ENCODE results near the gene CRELD1.
"Not testable (repeated sequence)": the region's sequence is repeated elsewhere in the genome, so short reads cannot be mapped to it uniquely, and the experiment has no call there.

CRELD1 gene

DNA sequence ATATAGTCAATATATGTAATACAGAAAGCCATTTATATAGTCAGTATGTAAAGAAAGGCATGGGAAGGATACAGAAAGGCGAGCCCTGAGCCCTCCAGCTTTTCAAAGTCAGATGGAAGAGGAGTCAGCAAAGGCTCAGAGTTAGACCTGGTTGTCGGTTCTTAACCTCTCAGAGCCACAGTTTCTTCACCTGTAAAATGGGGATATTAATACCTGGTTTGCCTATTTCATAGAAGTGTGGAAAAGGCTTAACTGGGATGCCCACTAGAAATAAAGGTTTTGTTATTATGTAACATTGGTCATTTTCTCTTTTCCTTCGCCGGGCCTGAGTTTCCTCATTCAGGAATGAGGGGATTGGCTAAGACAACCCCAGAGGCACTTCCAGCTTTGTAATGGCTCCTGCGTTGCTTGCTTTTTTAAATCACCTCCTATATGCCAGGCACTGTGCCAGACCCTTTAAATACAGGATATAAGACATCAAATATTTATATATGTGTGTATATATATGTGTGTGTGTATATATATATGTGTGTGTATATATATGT is 2.4 kb downstream of the CRELD1 start:
- peak in 3 of 4 experiments; percentile 45 to 50 (median 46) for DNase-seq

DNA sequence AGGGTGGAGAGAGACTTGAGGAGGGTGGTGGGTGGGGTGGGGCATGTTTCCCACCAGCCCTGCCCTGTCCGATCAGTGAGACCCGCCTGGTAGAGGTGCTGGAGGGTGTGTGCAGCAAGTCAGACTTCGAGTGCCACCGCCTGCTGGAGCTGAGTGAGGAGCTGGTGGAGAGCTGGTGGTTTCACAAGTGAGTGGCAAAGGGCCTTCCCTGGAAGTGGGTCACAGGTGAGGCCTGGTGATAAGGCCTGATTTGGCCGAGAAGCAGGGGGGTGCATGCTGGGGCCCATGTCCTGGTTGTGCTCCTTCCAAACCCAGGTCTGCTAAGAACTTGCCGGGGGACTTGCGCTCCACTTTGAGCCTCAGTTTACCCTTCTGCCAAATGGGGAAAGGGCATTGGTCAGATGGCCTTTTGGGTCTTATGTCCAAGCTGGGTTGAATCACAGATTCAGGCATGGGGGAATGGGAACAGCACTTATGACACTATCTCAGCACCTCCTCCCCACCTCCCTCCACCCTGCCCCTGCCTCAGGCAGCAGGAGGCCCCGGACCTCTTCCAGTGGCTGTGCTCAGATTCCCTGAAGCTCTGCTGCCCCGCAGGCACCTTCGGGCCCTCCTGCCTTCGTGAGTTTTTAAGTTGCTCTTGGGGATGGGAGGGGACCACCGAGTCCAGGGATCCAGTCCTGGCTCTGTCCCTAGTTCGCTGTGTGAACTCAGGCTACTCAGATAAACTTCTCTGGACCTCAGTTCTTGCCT is 4.0 kb downstream of the CRELD1 start:
- no peak for DNase-seq

DNA sequence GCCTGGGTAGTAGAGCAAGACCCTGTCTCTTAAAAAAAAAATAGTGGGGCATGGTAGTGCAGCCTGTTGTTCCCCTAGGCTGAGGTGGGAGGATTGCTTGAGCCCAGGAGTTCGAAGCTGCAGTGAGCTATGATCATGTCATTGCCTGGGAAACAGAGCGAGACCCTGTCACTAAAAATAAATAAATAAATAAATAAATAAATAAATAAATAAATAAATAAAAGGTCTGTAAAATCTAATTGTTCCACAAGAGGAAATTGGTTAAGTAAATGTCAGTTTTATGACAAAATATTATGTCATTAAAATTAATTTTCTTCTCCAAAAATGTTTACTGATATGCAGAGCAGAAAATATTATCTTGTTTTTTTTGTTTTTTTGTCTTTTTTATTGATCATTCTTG is 5.3 kb downstream of the CRELD1 start:
- DNase-seq: no peak

DNA sequence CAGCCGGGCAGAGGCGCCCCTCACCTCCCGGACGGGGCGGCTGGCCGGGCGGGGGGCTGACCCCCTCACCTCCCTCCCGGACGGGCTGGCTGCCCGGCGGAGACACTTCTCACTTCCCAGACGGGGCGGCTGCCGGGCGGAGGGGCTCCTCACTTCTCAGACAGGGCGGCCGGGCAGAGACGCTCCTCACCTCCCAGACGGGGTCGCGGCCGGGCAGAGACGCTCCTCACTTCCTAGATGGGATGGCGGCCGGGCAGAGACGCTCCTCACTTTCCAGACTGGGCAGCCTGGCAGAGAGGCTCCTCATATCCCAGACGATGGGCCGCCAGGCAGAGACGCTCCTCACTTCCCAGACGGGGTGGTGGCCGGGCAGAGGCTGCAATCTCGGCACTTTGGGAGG is 6.3 kb downstream of the CRELD1 start:
- not testable (repeated sequence) for DNase-seq

DNA sequence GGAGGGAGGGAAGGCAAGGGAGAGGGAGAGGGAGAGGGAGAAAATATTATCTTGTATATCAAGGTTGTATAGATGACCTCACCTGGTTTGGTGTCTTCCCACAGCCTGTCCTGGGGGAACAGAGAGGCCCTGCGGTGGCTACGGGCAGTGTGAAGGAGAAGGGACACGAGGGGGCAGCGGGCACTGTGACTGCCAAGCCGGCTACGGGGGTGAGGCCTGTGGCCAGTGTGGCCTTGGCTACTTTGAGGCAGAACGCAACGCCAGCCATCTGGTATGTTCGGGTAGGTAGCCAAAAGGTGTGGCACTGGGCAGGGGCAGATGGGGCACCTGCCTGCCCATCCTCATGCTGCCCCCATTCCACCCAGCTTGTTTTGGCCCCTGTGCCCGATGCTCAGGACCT is 7.1 kb downstream of the CRELD1 start:
- no peak for DNase-seq

DNA sequence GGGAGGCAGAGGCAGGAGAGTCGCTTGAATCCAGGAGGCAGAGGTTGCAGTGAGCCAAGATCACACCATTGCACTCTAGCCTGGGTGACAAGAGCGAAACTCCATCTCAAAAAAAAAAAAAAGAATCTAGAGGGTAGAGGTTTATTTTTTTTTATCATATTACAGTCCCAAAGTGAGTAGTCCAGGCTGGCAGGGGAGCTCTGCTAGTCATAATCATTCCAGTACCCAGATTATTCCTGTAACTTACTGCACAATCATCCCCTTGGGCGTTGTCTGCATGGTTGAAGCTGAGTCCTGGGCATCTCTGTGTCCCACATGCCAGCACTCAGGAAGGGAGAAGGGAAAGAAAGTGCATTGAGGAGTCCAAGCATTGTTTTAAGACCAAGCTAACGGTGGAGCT is 8.5 kb downstream of the CRELD1 start:
- DNase-seq: no peak

DNA sequence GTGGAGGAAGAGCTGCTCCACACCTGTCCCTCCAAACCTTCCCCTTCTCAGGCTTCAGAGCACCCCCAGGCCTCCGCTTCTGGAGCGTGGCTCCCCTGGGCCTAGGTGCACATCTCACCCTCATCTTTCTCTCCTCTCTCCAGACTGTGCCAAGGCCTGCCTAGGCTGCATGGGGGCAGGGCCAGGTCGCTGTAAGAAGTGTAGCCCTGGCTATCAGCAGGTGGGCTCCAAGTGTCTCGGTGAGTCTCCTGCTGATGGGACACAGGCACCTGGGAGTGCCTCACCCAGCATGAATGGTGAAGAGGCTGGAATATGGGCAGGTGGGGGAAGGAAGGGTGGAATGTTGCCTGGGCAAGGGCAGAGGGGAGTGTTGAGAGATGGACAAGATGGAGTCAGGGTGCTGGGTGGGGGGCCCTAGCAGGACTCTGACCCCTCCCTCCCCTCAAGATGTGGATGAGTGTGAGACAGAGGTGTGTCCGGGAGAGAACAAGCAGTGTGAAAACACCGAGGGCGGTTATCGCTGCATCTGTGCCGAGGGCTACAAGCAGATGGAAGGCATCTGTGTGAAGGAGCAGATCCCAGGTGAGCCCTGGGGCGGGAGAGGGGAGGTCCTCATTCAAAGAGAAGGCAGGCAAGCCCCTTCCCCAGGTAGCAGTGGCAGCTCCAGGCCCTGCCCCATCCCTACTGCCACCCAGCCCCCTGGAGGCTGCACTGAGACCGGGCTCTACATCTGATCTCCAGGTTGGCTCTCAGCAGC is 9.5 kb downstream of the CRELD1 start:
- no peak for DNase-seq

DNA sequence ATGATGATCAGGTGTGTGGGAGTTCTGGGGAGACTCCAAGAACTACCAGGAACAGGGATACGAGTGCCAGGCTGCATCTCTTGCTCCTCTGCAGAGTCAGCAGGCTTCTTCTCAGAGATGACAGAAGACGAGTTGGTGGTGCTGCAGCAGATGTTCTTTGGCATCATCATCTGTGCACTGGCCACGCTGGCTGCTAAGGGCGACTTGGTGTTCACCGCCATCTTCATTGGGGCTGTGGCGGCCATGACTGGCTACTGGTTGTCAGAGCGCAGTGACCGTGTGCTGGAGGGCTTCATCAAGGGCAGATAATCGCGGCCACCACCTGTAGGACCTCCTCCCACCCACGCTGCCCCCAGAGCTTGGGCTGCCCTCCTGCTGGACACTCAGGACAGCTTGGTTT is 10.6 kb downstream of the CRELD1 start:
- DNase-seq: no peak

DNA sequence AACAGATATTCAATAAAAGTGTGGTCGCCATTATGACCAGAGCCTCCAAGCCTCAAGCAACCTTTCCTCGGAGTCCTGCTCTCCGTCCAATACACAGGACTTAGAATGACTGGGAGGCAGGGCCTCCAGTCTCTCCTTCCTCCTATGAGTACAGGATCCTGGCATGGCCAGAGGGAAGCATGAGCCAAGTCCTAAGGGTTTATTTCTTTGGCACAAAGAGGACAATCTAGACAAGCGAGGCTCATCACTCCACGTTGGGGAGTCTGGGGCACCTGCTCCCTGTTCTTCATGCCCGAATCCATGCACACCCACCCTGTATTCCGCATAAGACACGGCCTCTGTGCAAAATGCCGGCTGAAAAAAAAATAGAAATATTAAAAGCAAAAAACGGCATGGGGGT is 11.7 kb downstream of the CRELD1 start:
- DNase-seq: no peak

DNA sequence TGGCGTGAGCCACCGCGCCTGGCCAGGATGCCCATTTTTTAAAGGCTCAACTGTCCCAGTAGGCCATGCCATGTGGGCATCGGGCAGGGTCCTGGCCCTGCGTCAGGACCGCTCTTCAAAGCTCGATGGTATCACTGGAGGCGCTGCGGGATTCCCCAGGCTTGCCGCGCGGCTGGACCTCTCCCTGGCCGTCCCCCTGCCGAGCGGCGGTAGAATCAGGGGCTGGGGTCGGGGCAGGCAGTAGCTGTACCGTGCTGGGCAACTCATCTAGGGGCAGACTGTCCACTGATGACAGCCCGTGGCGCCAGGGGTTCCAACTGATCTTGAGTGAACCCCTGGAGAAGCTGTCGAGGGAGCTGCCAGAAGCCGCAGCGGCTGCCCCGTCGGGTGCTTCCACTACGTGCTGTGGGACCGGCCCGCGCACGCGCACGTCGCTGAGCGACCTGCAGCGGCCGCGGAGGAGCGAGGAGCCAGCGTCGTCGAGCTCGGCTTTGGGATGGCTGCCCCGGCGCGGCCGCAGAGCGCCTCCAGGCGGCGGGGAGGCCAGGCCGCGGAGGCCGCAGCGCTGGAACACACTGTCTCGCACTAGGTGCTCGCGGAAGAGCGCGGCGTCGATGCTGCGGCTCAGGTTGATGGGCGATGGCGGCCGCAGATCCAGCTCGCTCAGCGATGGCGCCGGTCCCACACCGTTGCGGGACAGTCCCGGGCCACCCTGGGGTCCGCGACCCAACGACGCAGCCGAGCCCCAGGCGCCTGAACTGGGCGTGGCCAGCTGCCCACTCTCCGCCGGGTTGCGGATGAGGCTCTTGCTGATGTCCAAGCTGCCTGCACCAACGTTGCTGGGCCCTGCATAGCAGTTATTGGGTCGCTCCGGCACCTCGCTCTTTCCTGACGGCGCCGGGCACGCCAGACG is 12.7 kb downstream of the CRELD1 start:
- DNase-seq: peak; percentile 93 to 94 (median 94)

DNA sequence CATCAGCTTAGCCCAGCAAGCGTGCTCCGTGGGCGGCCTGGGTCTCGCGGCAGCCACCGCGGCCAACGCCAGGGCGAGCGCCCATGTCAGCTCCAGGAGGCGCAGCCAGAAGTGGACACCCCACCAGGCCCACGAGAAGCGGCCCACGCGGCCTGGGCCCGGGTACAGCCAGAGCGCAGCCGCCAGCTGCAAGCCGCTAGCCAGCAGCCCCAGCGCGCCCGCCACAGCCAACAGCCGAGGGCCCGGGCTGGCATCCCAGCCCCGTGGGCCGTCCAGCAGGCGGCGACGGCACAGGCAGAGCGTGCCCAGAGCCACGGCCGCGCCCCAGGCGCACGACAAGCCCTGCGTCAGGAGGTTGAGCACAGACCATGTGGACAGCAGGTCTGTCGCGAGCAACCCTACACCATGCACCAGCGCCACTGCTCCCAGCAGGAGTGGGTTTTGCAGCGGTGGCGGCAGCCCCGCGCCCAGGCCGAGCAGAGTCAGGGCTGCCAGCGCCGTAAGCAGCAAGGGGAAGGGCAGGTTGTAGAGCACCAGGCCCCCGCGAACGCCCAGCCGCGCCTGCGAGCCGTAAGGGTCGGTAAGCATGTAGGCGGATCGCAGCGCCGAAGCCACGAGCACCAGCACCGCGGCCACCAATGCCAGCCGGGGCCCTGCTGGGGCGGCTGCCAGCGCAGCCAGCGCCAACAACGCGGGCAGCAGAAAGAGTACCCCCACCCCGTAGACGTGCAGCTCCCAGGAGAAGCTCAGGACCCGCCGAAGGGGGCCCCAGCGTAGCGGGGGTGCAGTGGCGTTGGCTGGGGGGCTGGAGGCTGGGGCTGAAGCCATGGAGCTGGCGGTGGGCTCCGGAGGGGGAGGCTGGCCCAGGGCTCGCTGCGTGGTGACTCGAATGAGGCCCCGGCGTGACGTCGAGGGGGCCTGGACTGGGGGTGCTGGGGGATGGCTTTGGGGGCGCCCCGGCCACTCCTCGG is 13.7 kb downstream of the CRELD1 start:
- DNase-seq: no peak

DNA sequence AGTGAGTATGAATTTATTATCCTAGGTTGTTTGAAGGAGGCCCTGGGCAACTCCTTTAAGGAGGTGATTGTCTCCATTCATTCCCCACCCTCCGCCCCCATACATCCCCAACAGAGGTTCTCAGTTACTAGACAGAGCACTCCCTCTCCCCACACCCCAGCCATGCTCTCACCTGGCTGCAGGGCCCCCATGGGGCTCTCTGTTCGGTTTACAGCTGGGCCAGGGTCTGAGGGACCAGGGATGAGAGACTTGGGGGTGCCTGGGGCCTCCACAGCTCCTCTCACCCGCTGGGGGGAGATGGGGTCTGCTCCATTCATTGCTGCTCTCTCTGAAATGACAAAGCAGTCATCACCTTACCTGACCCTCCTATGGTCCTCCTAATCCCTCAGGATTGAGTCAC is 15.0 kb downstream of the CRELD1 start:
- DNase-seq: no peak

DNA sequence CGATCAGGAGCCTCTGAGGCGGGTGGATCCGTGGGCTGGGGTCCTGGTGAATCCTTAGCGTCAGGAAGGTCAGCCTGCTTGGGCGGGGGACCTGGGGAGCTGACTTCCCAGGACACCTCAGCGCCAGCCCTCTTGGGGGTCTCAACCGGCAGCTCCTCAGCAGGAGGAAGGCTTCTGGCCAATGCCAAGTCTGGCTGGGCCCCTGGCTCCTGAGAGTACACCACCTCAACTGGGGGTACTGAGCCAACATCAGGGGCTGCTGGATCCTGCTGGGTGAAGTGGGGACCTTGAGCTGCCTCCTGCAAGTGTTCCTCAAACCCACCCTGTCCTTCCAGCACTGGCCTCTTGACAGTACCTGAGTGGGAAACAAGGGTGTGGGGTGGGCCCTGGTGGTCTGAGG is 15.5 kb downstream of the CRELD1 start:
- DNase-seq: no peak

DNA sequence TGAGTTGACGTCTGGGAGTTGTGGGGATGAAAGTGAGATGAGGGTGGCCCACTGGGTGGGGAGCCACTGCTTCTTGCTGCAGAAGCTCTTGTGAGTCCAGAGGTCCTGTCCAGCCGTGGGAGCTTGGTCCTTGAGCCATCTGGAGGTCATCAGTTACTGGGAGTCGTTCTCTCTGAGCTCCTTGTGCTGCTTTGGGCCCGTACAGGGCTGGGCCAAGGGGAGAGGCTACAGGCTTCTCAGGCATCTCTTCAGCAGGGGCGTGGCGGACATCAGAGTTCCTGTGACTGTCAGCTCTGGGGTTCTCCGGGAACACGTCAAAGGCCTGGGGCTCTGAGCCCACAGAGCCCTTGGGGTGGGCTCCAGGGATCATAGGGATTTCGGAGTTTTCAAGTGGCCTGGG is 16.0 kb downstream of the CRELD1 start:
- no peak for DNase-seq

DNA sequence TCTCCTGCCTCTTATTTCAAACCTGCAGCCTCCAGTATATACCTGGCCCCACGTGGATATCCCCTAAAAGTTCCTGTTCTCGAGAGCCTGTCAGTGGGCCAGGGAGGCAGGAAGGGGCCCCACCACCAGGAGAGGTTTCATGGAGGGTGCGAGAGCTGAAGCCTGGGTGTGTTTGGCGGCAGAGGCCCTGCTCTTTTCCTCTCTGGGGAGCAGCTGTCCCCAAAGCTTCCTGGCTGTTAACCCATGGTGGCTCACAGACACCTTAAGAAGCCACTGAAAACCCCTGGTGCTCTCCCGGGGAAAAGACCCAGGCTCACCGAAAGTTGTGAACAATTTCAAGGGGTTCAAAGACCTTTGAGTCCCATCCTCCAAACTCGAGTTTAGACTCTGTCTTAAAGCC is 17.5 kb downstream of the CRELD1 start:
- no peak for DNase-seq

DNA sequence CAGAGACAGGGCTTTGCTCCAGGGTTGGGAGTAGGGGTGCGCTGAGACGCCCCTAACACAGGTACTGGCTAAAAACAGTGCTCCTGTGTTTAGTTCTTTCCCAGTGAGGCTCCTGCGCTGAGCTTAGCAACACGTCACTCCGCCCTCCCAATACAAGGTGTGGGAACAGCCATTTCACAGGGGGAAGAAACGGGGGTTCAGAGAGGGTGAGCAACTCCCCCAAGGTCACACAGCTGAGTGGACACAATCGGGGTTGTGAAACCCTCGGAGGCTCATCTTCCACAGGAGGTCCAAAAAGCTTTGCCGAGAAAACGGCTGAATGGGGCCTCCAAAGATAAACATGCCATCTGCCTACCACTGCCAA is 17.9 kb downstream of the CRELD1 start:
- DNase-seq: no peak

DNA sequence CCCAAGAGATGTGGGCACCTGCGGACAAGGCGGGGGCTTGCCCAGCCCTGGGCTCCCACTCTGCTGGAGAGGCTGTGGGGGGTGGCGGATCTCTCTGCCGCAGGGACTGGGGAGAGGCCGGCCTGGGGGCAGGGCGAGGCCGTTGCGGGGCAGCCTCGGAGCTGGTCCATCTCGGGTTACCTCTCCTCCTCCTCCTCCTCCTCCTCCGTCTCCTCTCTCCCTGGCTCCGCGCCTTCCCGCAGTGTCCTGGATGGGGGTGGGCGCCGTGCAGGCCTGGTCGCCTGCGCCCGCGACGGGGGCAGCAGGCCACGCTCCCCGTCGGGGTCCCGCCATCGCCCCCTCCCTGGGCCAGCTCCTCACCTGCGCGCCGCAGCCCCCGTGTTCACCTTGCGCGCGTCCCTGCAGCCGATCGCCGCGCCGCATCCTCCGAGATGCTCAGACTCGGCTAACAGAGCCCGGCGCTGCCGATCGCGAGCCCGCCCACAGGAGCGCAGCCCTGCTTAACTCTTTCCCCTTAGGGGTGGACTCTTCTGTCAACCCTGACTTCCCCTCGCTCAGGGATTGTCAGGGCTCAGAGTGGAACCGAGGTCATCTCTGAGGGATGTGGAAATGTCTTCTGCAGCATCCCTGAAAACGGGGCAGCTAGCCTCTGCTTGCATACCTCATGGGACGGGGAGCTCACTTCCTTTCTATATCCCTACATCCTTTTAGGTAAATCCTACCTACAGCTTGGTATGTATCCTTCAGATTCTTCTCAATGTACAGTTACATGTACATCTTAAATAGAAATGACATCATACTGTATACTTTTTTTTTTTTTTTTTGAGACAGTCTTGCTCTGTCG is 18.6 kb downstream of the CRELD1 start, which contains the start of gene PRRT3:
Gene PRRT3, minus strand, starts transcription at position 447 of the 844 bp plus-strand sequence. CDS start 2,293 bp downstream, outside the sequence.
- DNase-seq: peak; percentile 57 to 77 (median 72)

DNA sequence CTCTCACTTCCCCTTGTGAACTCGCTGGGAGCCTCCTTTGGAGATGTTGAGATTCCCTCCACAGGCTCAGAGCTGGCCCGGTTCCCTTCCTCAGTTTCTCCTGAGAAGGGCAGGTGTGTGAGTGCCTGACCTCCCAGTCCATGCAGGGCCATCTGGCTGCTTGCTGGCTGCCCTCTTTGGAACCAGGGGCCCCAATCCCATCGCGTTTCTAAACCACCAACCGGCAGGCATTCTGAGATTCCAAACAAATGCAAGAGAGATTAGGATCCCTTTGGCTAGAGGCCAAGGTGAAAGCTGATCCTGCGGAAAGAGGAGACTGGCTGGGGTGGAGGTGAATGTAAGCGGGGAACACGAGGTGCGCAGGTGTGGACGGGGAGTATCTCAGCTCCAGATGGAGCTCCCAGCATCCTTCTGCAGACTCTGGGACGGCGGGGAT is 21.5 kb downstream of the CRELD1 start:
- no peak for DNase-seq

DNA sequence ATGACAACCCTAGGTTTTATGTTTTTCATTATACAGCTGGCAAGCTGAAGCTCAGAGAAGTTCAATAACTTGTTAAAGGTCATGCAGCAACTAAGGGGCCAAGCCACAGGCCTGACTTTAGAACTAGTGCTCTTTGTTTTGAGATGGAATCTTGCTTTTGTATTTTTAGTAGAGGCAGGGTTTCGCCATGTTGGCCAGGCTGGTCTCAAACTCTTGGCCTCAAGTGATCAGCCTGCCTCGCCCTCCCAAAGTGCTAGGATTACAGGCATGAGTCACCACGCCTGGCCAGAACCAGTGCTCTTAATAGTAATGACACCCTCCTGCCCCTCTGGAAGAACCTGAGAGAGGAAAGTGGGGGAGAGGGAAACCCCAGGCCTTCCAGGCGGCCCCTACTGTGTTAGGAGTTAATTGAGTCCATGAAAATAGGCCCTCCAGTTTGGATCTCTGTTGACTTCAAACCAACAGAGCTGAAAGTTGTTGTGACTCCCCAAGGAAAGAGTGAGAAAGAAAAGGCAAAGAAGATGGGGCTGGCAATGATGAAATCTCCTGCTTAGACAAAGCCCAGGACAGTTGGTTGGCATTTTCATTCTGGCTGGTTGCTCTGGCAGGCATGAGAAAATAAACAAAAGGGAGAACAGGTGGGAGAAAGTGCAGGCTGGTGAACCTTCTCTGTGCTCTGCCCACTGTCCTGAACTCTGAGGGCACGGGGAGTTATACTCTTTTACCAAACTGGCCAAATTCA is 22.1 kb downstream of the CRELD1 start:
- DNase-seq: no peak

DNA sequence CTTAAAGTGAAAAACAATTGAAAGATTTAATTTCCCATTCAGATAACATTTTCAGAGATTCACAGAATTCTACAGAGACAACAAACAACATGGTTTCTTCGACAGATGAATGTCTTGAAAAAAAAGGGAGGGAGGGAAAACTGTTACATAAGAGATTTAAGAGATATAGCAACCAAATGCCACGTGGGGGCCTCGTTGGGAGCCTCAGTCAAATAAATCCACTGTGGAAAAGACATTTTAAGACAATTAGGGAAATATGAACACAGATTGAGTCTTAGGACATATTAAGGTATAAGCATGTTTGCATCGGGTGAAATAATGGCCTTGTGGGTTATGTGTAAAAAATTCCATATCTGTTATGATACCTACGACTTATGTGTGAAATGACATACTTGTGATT is 23.6 kb downstream of the CRELD1 start:
- peak in 3 of 4 experiments; percentile 17 to 44 (median 31) for DNase-seq

Measured in suppressor macrophage (primary cell).